Caco-2 (cell line): Measurements from ENCODE around the gene CSMD2. TPM values are rescaled to one million over a fixed set of nuclear protein-coding genes. Genes with fewer than 3 reads are reported as not detected.

Experiments
- BruUV-seq: library from RNA; stranded (reverse); fragments of 400-500 nt; replicated peaks from 2 replicates; lab custom pipeline; 2021; lab: Mats Ljungman, UMichigan
- CTCF ChIA-PET: fragments of 300-600 bp; sonication (Branson Sonifier 250); formaldehyde crosslinking; loops from one replicate; lab custom pipeline; 2022; ENCODE audit warnings: antibody characterized with exemption; lab: Charles Lee
- POLR2A ChIA-PET: fragments of 300-600 bp; sonication (Branson Sonifier 250); formaldehyde crosslinking; loops from one replicate; lab custom pipeline; 2022; ENCODE audit warnings: antibody characterized with exemption; lab: Charles Lee
- DNase-seq, 2 experiments: peaks; one replicate each; pipeline versions ENCODE4 v3.0.0 to v3.0.0-alpha.2; 2020 to 2022
- H3K27me3 ChIP-seq: replicated peaks from 2 replicates; pipeline ENCODE4 v1.6.0; 2011; ENCODE audit warnings: low read length; ENCODE audit not compliant: control insufficient read depth, insufficient read depth
- H3K36me3 ChIP-seq: 2 replicates; pipeline ENCODE4 v1.5.1; 2011; ENCODE audit warnings: low read length; ENCODE audit not compliant: control insufficient read depth, insufficient read depth
- H3K4me1 ChIP-seq: fragments of 250-450 bp; sonication (Bioruptor Pico); 2 replicates; pipeline ENCODE4 v1.5.1; 2020; ENCODE audit warnings: mild to moderate bottlenecking
- H3K4me3 ChIP-seq: 2 replicates; pipeline ENCODE4 v1.5.1; 2011; ENCODE audit warnings: low read depth, mild to moderate bottlenecking, control low read depth, low read length
- H3K9me3 ChIP-seq: fragments of 250-450 bp; sonication (Bioruptor Pico); 2 replicates; pipeline ENCODE4 v1.5.1; 2020; ENCODE audit warnings: mild to moderate bottlenecking, moderate library complexity
- H3K27ac Mint-ChIP-seq: one replicate; pipeline ENCODE4 v1.8.0; 2022; ENCODE audit warnings: mixed read lengths; ENCODE audit not compliant: unreplicated experiment
- H3K27me3 Mint-ChIP-seq: one replicate; pipeline ENCODE4 v1.8.0; 2022; ENCODE audit warnings: mixed read lengths; ENCODE audit not compliant: insufficient read depth, unreplicated experiment
- H3K36me3 Mint-ChIP-seq: one replicate; pipeline ENCODE4 v1.8.0; 2022; ENCODE audit warnings: mild to moderate bottlenecking, mixed read lengths; ENCODE audit not compliant: insufficient read depth, unreplicated experiment
- H3K4me1 Mint-ChIP-seq: one replicate; pipeline ENCODE4 v1.8.0; 2022; ENCODE audit warnings: low read depth, mixed read lengths; ENCODE audit not compliant: unreplicated experiment
- H3K4me3 Mint-ChIP-seq: one replicate; pipeline ENCODE4 v1.8.0; 2022; ENCODE audit warnings: mild to moderate bottlenecking, moderate library complexity, mixed read lengths; ENCODE audit not compliant: unreplicated experiment
- H3K9me3 Mint-ChIP-seq: one replicate; pipeline ENCODE4 v1.8.0; 2022; ENCODE audit warnings: mixed read lengths; ENCODE audit not compliant: unreplicated experiment
- intact Hi-C: fragments of 100-400 bp; cut with micrococcal nuclease; formaldehyde crosslinking; loops from one replicate; pipeline ENCODE4 v1.10.0; 2022; ENCODE audit not compliant: unreplicated experiment
- total RNA-seq: library from RNA; stranded (reverse); gene quantifications from 2 replicates; pipeline ENCODE4 v1.2.3, GENCODE V29; 2022
- TF ChIP-seq, protein P1 (sequence below), 2 experiments: fragments of 200-600 bp in 1 of 2; IDR thresholded peaks; 1 replicate in 1 of 2; 2 replicates in 1 of 2; pipeline versions ENCODE4 v1.5.1 to v1.8.0; 2011 to 2022; ENCODE audit warnings: antibody characterized with exemption in 1 of 2, control low read depth in 1 of 2, inconsistent platforms in 1 of 2, low read depth in 1 of 2, low read length in 1 of 2, mild to moderate bottlenecking in 1 of 2, moderate library complexity in 1 of 2; ENCODE audit not compliant: insufficient read depth in 1 of 2, severe bottlenecking in 1 of 2, unreplicated experiment in 1 of 2

CSMD2 gene
- total RNA-seq, 1 experiment from 2014 or later: not detected

DNA sequence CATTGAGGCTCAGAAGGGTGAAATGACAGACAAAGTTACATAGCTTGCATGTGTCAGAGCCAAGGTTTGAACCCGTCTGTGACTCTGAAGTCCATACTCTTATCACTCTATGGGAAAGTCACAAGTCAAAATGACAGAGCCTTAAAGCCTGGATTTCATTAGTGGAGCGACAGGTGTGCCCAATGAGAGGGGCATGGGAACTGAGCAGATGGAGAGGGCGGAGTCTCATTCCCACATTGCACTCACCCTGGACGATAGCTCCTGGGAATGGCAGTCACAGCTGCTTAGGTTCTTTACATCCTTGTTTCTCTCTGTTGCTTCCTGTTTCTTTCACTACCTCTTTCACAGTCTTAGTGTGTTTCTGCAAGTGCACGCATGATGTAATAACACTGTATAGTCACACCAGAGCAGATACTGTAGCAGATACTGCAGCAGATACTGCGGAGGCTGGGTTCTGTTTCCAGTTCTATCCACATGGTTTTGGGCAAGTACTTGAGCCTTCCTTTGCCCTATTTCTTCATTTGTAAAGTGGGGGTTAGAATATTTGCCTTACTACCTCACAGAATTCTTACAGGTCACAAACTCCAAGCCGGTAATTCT is 565.4 kb downstream of the CSMD2 start:
- Histone ChIP-seq H3K27me3 (no peaks in the 10 kb centered on the region), H3K36me3 (no peaks in the 10 kb centered on the region), H3K9me3 (no peaks in the 10 kb centered on the region), H3K4me3 (no peak overlapping the region), H3K4me1 (no peaks in the 10 kb centered on the region)
- no peaks in the 10 kb centered on the region for H3K36me3 Mint-ChIP-seq
- no peak for DNase-seq
- BruUV-seq: no TSS peak
- H3K9me3 Mint-ChIP-seq: no peaks in the 10 kb centered on the region
- intact Hi-C loops: no loop called here
- POLR2A ChIA-PET: no interaction called here
- H3K4me3 Mint-ChIP-seq: no peak overlapping the region
- peaks cover 11% of the 10 kb centered on the region for H3K27me3 Mint-ChIP-seq
- H3K4me1 Mint-ChIP-seq: no peaks in the 10 kb centered on the region
- H3K27ac Mint-ChIP-seq: no peak overlapping the region
- TF ChIP-seq, protein P1, sequence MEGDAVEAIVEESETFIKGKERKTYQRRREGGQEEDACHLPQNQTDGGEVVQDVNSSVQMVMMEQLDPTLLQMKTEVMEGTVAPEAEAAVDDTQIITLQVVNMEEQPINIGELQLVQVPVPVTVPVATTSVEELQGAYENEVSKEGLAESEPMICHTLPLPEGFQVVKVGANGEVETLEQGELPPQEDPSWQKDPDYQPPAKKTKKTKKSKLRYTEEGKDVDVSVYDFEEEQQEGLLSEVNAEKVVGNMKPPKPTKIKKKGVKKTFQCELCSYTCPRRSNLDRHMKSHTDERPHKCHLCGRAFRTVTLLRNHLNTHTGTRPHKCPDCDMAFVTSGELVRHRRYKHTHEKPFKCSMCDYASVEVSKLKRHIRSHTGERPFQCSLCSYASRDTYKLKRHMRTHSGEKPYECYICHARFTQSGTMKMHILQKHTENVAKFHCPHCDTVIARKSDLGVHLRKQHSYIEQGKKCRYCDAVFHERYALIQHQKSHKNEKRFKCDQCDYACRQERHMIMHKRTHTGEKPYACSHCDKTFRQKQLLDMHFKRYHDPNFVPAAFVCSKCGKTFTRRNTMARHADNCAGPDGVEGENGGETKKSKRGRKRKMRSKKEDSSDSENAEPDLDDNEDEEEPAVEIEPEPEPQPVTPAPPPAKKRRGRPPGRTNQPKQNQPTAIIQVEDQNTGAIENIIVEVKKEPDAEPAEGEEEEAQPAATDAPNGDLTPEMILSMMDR (IDR thresholded peaks at IDR 0.05; ENCODE audit: insufficient read depth in 1 of 2, low read depth in 1 of 2, low read length in 1 of 2, severe bottlenecking in 1 of 2, unreplicated experiment in 1 of 2): no peak
- CTCF ChIA-PET: no interaction called here

DNA sequence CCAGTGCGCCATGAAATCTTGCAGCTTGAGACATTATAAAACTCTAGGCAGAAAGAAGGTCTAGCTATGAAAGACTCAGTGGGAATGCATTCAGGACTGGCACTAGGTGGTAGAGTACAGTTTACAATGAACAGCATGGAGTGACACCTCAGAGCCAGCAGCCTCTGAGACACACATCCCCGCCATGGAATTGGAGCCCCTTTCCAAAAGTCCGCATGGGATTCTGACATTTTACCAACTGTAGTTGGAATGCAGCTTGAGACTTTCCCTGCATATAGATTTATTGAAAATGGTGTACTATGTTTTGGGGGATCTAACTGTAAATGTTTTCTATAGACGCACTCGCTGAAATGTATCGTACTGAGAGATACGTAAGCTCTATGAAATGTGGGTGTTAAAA is 576.3 kb downstream of the CSMD2 start:
- no peak overlapping the region for H3K4me3 Mint-ChIP-seq
- no peaks in the 10 kb centered on the region for H3K36me3 Mint-ChIP-seq
- no peaks in the 10 kb centered on the region for H3K4me1 Mint-ChIP-seq
- intact Hi-C loops: no loop called here
- no peaks in the 10 kb centered on the region for H3K27me3 ChIP-seq
- no peak overlapping the region for H3K27ac Mint-ChIP-seq
- no peaks in the 10 kb centered on the region for H3K36me3 ChIP-seq
- CTCF ChIA-PET: no interaction called here
- H3K9me3 Mint-ChIP-seq: no peaks in the 10 kb centered on the region
- no peaks in the 10 kb centered on the region for H3K9me3 ChIP-seq
- POLR2A ChIA-PET: no interaction called here
- TF ChIP-seq, protein P1 (IDR thresholded peaks at IDR 0.05; ENCODE audit: insufficient read depth in 1 of 2, low read depth in 1 of 2, low read length in 1 of 2, severe bottlenecking in 1 of 2, unreplicated experiment in 1 of 2): no peak
- no peak for DNase-seq
- no peaks in the 10 kb centered on the region for H3K27me3 Mint-ChIP-seq
- no peak overlapping the region for H3K4me3 ChIP-seq
- H3K4me1 ChIP-seq: no peaks in the 10 kb centered on the region
- no TSS peak for BruUV-seq

DNA sequence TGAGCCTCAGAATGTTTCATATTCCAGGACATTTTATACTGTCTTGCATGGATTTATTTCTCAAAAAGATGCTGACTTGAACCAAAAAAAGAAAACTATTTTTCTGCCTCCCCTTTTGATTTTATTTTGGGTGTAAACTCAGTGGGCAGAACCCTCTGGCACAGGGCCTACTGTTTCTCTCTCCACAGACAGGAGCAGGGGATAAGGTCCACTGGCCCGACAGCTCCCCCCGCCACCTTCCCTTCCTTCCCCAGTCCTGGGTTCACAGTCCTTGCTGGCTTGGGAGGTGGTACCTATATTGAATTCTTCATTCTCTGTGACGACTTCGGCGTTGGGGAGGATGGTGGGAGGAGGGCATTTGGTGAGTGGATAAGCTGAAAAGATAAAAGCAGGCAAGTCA is 578.2 kb downstream of the CSMD2 start:
- no TSS peak for BruUV-seq
- CTCF ChIA-PET: no interaction called here
- Histone ChIP-seq H3K4me1 (no peaks in the 10 kb centered on the region), H3K9me3 (no peaks in the 10 kb centered on the region), H3K36me3 (no peaks in the 10 kb centered on the region), H3K27me3 (no peaks in the 10 kb centered on the region), H3K4me3 (no peak overlapping the region)
- no peaks in the 10 kb centered on the region for H3K9me3 Mint-ChIP-seq
- peaks cover 4% of the 10 kb centered on the region for H3K27me3 Mint-ChIP-seq
- POLR2A ChIA-PET: no interaction called here
- no peak for DNase-seq
- H3K4me1 Mint-ChIP-seq: no peaks in the 10 kb centered on the region
- no peak overlapping the region for H3K27ac Mint-ChIP-seq
- intact Hi-C loops: no loop called here
- no peak overlapping the region for H3K4me3 Mint-ChIP-seq
- no peaks in the 10 kb centered on the region for H3K36me3 Mint-ChIP-seq
- TF ChIP-seq, protein P1 (IDR thresholded peaks at IDR 0.05; ENCODE audit: insufficient read depth in 1 of 2, low read depth in 1 of 2, low read length in 1 of 2, severe bottlenecking in 1 of 2, unreplicated experiment in 1 of 2): no peak
